Stimulated activated CD8-positive, alpha-beta memory T cell treated with anti-CD3 and anti-CD28 coated beads, Interleukin-4, amount 100 ng/mL, for 24 hours (primary cell): ENCODE results near the gene MAP2K5.

Source experiments
- DNase-seq: peaks from one replicate; pipeline ENCODE4 v3.0.0-alpha.2; 2020; ENCODE audit warnings: low read depth

MAP2K5 gene

GRCh38 chr15:67783303-67783702 is 240.8 kb downstream of the MAP2K5 start:
- DNase-seq = no peak

- DNase-seq = no peak
Observed at GRCh38 chr15:67784090-67784781, 241.7 kb downstream of the MAP2K5 start.

- no peak for DNase-seq
Observed at GRCh38 chr15:67784856-67785430, 242.4 kb downstream of the MAP2K5 start.

- no peak for DNase-seq
Observed at GRCh38 chr15:67785431-67785830, 242.9 kb downstream of the MAP2K5 start.

GRCh38 chr15:67786646-67787045 is 244.1 kb downstream of the MAP2K5 start:
- DNase-seq = no peak

DNA sequence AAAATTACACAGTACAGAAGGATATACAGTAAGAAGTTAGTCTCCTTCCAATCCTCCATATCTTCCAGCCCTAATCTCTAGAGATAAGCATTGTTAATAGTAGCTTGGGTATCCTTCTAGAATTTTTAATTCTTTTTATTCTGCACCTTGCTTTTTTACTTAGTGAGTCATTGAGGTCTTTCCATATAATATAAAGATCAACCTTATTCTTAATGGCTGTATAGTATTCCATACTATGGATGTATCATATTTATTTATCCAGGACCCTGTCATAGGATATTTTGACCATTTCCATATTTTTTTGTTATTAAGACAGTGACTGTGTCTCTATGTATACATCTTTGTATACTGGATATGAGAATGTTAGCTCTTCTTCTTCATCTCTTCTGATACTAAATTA is 246.5 kb downstream of the MAP2K5 start:
- no peak for DNase-seq

DNA sequence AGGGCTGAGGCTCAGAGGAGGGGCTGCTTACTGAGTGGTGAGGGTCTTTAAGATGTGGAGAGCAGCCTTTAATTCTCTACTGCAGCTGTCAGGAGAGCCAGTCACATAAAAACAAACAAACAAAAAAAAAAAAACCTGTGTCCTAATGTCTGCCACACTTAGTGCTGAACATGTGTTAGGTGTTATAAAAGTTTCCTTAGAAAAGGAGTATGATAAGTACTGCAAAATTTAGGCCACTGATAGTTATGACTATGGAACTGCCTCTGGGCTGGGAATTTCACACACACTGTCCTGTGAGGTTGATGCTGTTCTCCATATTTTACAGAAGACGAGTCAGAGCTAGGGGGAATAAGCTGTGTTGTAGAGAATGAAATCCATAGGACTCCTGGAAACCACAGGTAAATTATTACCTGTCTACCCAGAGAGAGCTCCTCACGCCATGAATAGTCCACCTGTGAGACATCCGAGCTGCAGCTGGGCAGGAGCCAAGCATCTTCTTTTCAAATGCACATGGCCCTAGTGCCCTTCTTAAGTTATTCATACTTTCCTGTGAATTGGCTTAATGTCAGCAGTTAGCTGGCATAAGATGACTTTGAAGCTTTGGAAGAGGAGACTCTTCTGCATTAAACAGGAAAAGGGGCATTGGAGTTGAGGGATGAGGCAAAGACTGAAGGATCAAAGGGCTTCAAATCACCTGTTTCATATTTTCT is 248.3 kb downstream of the MAP2K5 start:
- DNase-seq = no peak

GRCh38 chr15:67792250-67792942 is 249.9 kb downstream of the MAP2K5 start:
- DNase-seq = no peak

DNA sequence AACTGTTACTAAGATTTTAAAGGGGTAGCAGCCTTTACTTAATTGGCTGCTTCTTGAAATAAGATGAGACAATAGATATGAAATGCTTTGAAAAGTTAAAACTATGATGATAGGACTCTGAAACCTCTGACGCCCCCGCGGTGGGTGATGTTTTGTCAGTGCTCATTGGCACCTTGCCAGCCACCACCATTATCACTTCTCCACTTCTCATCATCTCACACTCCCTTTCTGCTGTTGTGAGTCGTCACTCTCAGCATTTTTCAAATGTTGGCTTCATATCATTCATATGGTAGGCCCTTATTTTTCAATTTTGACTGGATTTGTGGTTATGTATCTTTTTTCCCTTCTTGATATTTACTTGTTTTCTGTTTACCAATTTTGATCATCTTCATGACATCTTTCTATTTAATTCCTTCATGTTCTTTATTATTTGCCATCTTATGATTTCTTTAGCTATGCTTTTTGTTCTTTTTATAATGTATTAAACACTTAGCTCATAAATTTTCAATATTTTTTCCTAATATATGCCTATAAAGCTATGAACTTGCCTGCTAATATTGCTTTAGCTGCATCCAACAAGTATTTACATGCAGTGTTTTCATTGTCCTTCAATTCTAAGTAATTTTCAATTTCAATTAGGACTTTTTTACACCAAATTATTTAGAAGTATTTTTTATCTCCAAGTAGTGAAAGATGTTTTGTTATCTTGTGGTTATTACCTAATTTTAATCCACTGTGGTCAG is 252.5 kb downstream of the MAP2K5 start:
- DNase-seq = peak; percentile 39

DNA sequence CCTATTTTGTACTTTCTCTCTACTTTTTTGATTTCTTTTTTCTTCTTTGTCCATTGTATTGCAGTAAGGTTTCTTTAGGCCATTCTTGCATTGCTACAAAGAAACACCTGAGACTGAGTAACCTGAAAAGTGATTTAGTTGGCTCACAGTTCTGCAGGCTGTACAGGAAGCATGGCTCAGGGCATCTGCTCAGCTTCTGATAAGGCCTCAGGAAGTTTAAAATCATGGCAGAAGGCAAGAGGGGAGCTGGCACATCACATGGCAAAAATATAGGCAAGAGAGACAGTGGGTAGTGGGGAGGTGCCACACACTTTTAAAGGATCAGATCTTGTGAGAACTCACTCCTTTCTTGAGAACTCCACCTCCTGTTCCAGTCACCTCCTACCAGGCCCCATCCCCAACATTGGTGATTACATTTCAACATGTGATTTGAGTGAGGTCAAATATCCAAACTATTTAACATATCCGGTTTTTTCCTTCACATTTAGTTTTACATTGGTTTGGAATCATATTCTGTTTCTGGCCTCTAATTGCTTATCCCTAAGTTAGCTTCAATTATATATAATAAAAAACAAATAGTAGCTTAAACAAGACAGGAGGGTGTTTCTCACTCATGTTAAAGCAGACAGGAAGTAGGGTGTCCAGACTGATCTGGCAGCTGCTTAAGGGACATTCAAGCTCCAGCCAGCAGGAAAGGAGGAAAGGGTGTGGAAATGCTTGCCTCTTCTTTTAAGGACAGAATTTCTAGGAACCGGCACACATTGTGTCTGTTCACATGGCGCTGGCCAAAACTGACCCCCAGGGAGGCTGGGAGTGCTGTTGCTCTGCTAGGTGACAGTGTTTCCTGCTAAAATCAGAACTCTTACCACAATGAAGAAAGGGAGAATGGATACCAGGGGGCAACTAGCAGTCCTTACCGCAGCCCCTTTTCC is 254.0 kb downstream of the MAP2K5 start:
- DNase-seq = no peak

- no peak for DNase-seq
Observed at GRCh38 chr15:67799801-67800205, 257.3 kb downstream of the MAP2K5 start.

DNA sequence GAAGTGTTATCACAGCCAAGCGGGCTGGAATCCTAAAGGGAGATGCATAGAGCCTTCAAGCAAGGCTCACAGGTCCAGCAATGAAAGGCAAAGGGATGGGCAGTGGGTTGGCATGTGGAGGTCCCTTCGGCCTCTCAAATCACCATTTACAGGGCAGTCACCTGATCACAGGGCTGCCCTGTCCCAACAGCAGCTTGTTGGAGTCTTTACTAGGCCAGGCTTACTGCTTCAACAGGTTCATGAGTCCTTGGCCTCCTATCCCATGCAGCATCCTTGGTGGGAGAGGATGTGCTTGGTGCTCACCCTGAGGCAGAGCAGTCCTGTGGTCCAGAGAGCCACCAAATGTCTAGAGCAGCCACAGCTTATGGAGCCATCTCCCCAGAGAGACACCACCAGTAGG is 258.6 kb downstream of the MAP2K5 start:
- DNase-seq = no peak

DNA sequence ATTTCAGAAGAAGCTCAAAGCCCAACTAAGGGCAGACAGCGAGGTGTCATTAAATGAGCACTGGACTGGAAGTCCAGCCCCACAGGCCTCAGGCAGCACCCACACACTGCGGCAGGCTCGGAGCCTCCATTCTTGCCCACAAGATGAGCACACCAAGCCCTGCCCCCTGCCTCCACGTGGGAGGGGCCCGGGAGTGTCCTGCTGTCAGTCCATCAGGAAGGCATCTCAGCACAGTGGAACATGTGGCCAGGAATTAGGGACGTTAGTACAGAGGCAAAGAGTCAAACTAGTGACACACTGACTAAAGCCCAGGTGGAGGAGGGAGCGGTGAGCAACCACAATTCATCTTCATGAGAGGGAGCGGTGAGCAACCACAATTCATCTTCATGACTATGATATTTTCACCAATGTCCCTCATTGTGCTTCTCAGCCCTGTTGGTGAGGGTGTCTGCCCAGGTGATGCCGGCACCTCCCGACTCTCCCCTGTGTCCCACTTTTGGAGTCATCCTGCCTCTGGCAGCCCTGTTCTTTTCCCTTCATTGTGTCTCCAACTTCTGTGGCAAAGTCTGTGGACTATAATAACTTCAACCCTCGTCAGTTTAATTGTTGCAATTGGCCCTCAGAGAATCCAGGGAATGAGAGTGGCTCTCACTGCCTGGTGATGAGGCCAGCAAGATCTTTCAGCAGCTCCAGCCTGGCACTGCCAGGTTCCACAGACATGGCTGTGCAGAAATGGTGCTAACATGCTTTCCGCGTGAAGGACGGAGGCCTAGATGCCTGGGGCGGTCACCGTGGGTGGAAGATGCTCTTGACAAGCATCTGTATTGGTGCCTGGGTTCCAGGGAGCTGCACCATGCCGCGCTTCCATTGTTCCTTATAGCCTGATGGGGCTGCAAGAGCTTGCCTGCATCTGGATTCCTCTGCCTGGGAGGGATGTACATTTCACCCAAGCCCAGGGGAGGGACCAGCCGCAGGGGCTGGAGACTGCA is 259.7 kb downstream of the MAP2K5 start:
- DNase-seq = no peak

DNA sequence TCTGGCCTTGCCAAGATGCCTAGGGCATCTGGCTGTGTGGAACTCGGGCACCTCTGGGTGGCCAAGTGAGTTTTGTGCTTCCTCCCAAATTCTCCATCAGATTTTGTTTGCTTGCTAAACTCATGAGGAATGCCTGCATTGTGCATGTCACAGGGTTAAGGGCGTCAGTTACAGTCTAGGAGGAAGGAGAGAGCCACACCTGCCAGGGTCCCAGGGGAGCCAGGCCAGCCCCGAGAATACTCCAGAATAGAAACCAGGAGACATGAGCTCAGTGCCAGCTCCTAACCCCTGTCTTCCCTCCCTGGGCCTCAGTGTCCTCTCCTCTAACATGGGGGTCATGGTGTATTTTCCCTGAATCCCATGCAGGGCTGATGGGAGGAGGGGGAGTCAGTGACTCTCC is 260.8 kb downstream of the MAP2K5 start:
- no peak for DNase-seq

GRCh38 chr15:67803996-67804843 is 261.7 kb downstream of the MAP2K5 start:
- no peak for DNase-seq

DNA sequence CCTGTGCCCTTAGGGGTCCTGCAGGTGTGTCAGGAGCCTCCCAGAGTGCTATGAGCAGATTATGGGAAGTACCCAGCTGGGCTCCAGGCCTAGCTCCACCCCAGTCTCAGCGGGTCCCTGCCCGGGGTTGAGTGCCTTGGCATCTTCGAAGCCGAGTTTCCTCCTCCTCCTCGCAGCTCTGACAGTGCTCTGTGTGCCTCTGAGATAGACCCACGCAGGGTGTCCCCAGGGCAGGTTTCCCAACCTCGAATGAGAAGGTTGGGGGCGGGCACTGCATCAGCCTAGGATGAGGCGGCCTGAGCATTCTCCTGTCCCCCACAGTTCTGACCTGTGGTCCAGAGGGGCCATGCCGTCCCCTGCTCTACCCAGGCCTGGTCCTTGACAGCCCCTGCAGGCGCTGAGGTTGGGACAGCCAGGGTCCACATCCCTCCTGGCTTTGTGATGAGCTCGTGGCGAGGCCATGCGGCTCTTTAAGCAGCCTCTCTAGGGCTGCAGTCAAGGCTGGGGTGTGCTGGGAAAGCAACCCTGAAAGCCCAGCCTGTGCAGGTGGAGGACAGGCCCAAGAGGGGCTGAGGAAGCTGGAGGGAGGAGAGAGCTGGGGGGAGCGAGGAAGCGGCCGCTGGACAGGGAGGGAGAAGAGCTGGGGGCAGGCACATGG is 262.6 kb downstream of the MAP2K5 start:
- no peak for DNase-seq

DNA sequence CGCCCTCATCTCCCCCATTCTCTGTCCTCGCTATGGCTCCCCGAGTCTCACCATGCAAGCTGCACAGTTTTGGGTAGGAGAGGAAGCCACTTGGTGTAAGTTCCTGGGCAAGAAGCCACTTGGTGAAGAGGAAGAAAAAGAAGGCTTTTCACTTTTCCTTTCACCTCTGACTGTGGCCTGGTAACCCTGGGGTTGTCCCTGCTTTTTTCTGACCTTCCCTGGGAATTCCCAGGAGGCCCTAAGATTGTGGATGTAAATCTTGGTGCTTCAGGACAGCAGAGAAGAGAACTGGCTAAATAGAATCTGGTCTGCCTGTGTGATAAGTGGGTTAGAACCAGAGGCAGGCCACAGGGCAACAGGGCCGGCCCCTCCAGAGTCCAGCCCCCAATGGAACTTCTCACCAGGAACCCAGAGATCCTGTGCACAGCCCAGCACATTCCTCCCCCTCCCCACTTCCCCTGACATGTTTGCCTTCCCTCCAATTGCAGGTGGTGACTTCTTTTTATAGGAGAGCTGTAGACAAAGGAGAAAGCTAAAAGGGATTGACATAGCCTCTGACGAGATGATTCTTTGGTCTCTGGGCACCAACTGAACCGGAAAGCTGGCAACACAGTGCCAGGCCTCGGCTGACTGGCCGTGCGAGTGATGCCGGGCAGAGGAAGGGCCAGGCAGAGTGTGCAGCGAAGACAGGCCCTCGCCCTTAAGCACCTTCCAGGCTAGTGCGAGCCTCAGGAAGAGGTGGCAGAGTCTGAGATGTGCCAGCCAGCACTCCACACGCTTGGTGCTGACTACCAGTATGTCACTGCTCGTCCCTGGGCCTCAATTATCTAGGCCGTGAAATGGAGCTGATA is 263.4 kb downstream of the MAP2K5 start:
- no peak for DNase-seq
